K562 (cell line): Measurements from ENCODE around the gene AFF3.

Experiments
- CUX1 ChIP-seq: fragments of 200-800 bp; sonication (Bioruptor generic); IDR thresholded peaks from 2 replicates; pipeline ENCODE4 v1.6.1; 2016; ENCODE audit warnings: missing genetic modification characterization, missing compliant biosample characterization
- PHF20 ChIP-seq: fragments of 450-650 bp; IDR thresholded peaks from 2 replicates; pipeline ENCODE4 v1.6.1; 2018; ENCODE audit not compliant: partially characterized antibody
- PHTF2 ChIP-seq: fragments of 250-450 bp; sonication (Bioruptor Pico); IDR thresholded peaks from 2 replicates; pipeline ENCODE4 v1.5.0; 2021; ENCODE audit warnings: mild to moderate bottlenecking
- PML ChIP-seq: IDR thresholded peaks from 2 replicates; pipeline ENCODE4 v1.6.1; 2012; ENCODE audit warnings: low read length, inconsistent platforms
- SMAD3 ChIP-seq: fragments of 450-650 bp; formaldehyde crosslinking; conservative IDR thresholded peaks from 2 replicates; pipeline ENCODE4 v1.4.0; 2020; ENCODE audit warnings: mild to moderate bottlenecking
- TCF3 ChIP-seq: sonication (generic); formaldehyde crosslinking; IDR thresholded peaks from 2 replicates; pipeline ENCODE4 v1.4.0; 2020; ENCODE audit warnings: mild to moderate bottlenecking, missing genetic modification reagents
- TSHZ1 ChIP-seq: fragments of 250-450 bp; sonication (Bioruptor Pico); IDR thresholded peaks from 2 replicates; pipeline ENCODE4 v1.4.0; 2020; ENCODE audit warnings: mild to moderate bottlenecking, moderate library complexity
- ZFP30 ChIP-seq: fragments of 250-450 bp; sonication (Bioruptor Pico); IDR thresholded peaks from 2 replicates; pipeline ENCODE4 v1.8.0; 2022; ENCODE audit warnings: moderate library complexity, mild to moderate bottlenecking, inconsistent platforms, borderline replicate concordance
- ZNF140 ChIP-seq: fragments of 250-450 bp; sonication (Bioruptor Pico); IDR thresholded peaks from 2 replicates; pipeline ENCODE4 v1.8.0; 2021; ENCODE audit warnings: moderate library complexity, mild to moderate bottlenecking, inconsistent platforms
- ZNF146 ChIP-seq: IDR thresholded peaks from one replicate; pipeline ENCODE4 v1.6.1; 2018; ENCODE audit warnings: missing compliant biosample characterization; ENCODE audit not compliant: unreplicated experiment
- ZNF436 ChIP-seq: fragments of 250-450, 450-650 bp; sonication (Bioruptor Pico); formaldehyde crosslinking; IDR thresholded peaks from 2 replicates; pipeline ENCODE4 v1.7.0; 2020; ENCODE audit warnings: mild to moderate bottlenecking
- ZNF444 ChIP-seq: fragments of 250-450 bp; sonication (Bioruptor Pico); IDR thresholded peaks from 2 replicates; pipeline ENCODE4 v1.4.0; 2020; ENCODE audit warnings: mild to moderate bottlenecking, moderate library complexity
- TF ChIP-seq, protein P1 (sequence below), 3 experiments: IDR thresholded peaks in 2 of 3; conservative IDR thresholded peaks in 1 of 3; 2 replicates each; pipeline ENCODE4 v1.5.1; 2011 to 2012; ENCODE audit warnings: low read length in 3 of 3, mild to moderate bottlenecking in 3 of 3, control low read depth in 2 of 3, improper control_type of control experiment in 1 of 3, inconsistent platforms in 1 of 3, low read depth in 1 of 3, mixed read lengths in 1 of 3, moderate library complexity in 1 of 3; ENCODE audit not compliant: insufficient read depth in 2 of 3
- TF ChIP-seq, protein P2 (sequence below): fragments of 450-650 bp; IDR thresholded peaks from 2 replicates; pipeline ENCODE4 v1.6.1; 2016; ENCODE audit warnings: missing biosample characterization, missing genetic modification characterization

GRCh38 chr2:100000915-100001707, 141.3 kb downstream of the AFF3 start:
- TF ChIP-seq, protein P1, sequence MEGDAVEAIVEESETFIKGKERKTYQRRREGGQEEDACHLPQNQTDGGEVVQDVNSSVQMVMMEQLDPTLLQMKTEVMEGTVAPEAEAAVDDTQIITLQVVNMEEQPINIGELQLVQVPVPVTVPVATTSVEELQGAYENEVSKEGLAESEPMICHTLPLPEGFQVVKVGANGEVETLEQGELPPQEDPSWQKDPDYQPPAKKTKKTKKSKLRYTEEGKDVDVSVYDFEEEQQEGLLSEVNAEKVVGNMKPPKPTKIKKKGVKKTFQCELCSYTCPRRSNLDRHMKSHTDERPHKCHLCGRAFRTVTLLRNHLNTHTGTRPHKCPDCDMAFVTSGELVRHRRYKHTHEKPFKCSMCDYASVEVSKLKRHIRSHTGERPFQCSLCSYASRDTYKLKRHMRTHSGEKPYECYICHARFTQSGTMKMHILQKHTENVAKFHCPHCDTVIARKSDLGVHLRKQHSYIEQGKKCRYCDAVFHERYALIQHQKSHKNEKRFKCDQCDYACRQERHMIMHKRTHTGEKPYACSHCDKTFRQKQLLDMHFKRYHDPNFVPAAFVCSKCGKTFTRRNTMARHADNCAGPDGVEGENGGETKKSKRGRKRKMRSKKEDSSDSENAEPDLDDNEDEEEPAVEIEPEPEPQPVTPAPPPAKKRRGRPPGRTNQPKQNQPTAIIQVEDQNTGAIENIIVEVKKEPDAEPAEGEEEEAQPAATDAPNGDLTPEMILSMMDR (IDR thresholded peaks at IDR 0.05 in 2 of 3, conservative IDR thresholded peaks at IDR 0.05 in 1 of 3; ENCODE audit: insufficient read depth in 2 of 3, low read depth in 1 of 3, low read length in 3 of 3): no peak
- no peak for TF ChIP-seq SMAD3 (CRISPR knock-in tag)
- no peak for TF ChIP-seq ZNF140 (CRISPR knock-in tag)
- no peak for TF ChIP-seq PHTF2 (CRISPR knock-in tag)
- TF ChIP-seq ZNF146 (CRISPR knock-in tag): no peak
- no peak for TF ChIP-seq CUX1 (CRISPR knock-in tag)
- TF ChIP-seq ZNF436 (CRISPR knock-in tag): no peak
- TF ChIP-seq TSHZ1 (CRISPR knock-in tag): no peak
- no peak for TF ChIP-seq PHF20
- no peak for TF ChIP-seq PML
- no peak for TF ChIP-seq TCF3 (CRISPR knock-in tag)
- TF ChIP-seq, protein P2, sequence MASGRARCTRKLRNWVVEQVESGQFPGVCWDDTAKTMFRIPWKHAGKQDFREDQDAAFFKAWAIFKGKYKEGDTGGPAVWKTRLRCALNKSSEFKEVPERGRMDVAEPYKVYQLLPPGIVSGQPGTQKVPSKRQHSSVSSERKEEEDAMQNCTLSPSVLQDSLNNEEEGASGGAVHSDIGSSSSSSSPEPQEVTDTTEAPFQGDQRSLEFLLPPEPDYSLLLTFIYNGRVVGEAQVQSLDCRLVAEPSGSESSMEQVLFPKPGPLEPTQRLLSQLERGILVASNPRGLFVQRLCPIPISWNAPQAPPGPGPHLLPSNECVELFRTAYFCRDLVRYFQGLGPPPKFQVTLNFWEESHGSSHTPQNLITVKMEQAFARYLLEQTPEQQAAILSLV (tag): no peak
- TF ChIP-seq ZFP30: no peak
- TF ChIP-seq ZNF444: no peak
